Prostate gland (tissue), 2 donors: ENCODE data around the gene EPSTI1. TPM values are rescaled to one million over a fixed set of nuclear protein-coding genes. Genes with fewer than 3 reads are reported as not detected.
A peak's percentile ranks its signal among the peaks of the same experiment; 100 is the strongest.

Source experiments
- DNase-seq: peaks from one replicate; pipeline ENCODE4 v3.0.0-alpha.2; 2019; ENCODE audit warnings: low spot score
- H3K27ac ChIP-seq, 2 donors: fragments of 200-600 bp; sonication (generic); 2 replicates each; pipeline ENCODE4 v1.5.1; 2017 to 2019
- H3K27me3 ChIP-seq: fragments of 200-600 bp; sonication (generic); replicated peaks from 2 replicates; pipeline ENCODE4 v1.5.1; 2019; ENCODE audit not compliant: insufficient read depth
- H3K36me3 ChIP-seq, 2 donors: fragments of 200-600 bp; sonication (generic); 1 replicate in 1 of 2; 2 replicates in 1 of 2; pipeline versions ENCODE4 v1.5.1 to v1.8.1; 2017 to 2019
- H3K4me1 ChIP-seq: fragments of 200-600 bp; sonication (generic); replicated peaks from 2 replicates; pipeline ENCODE4 v1.5.1; 2019
- H3K4me3 ChIP-seq, 2 donors: fragments of 200-600 bp; sonication (generic); 2 replicates each; pipeline ENCODE4 v1.5.1; 2017 to 2019
- H3K9me3 ChIP-seq: fragments of 200-600 bp; sonication (generic); 2 replicates; pipeline ENCODE4 v1.5.1; 2017
- CTCF ChIP-seq, 4 experiments: fragments of 200-600 bp in 2 of 4; fragments of 450-650 bp in 2 of 4; sonication (generic) in 2 of 4; IDR thresholded peaks; 1 replicate in 3 of 4; 2 replicates in 1 of 4; pipeline ENCODE4 v1.5.1; 2016 to 2019; ENCODE audit warnings: antibody characterized with exemption in 4 of 4, mild to moderate bottlenecking in 2 of 4, moderate library complexity in 2 of 4
- POLR2A ChIP-seq: fragments of 450-650 bp; IDR thresholded peaks from one replicate; pipeline ENCODE4 v1.6.1; 2016; ENCODE audit warnings: antibody characterized with exemption, mild to moderate bottlenecking
- POLR2AphosphoS5 ChIP-seq: sonication (generic); formaldehyde crosslinking; IDR thresholded peaks from one replicate; pipeline ENCODE4 v1.6.1; 2017; ENCODE audit warnings: antibody characterized with exemption
- WGBS: methylation state at CpG from one replicate; pipeline ENCODE4 v1.1.5; 2018; 5-methylcytosine and 5-hydroxymethylcytosine counted together
- intact Hi-C: fragments of 100-400 bp; cut with DNase I; formaldehyde crosslinking; loops from one replicate; pipeline ENCODE4 v1.14.2; 2022
- total RNA-seq, 2 donors: library from RNA; depleted of rRNA; stranded (reverse); fragments of >200 nt; gene quantifications; one replicate each; pipeline ENCODE4 v1.1.0, GENCODE V29; 2016

Gene EPSTI1
- total RNA-seq, 2 donors from 2014 or later, result 1.7 to 8.0 TPM

GRCh38 chr13:42905579-42905978 lies 86.5 kb downstream of the EPSTI1 start:
- WGBS, result 79% methylated on average over 2 of the region's 2 CpGs

GRCh38 chr13:42899266-42899665 lies 92.8 kb downstream of the EPSTI1 start:
- intact Hi-C loops, result no loop called here
- Histone ChIP-seq H3K9me3 (no peaks in the 10 kb centered on the region), H3K4me1 (no peaks in the 10 kb centered on the region), H3K36me3 (no peaks in the 10 kb centered on the region), H3K4me3 (no peak overlapping the region), H3K27ac (no peak overlapping the region), H3K27me3 (no peaks in the 10 kb centered on the region)
- TF ChIP-seq POLR2A (no peak), POLR2AphosphoS5 (no peak), CTCF (IDR thresholded peaks at IDR 0.05) (no peak)
- WGBS, result 81% methylated on average over 3 of the region's 3 CpGs
- no peak for DNase-seq

More at GRCh38 chr13:42905579-42905978, 86.5 kb downstream of the EPSTI1 start:
- Histone ChIP-seq H3K9me3 (no peaks in the 10 kb centered on the region), H3K4me3 (no peak overlapping the region), H3K27me3 (no peaks in the 10 kb centered on the region), H3K27ac (peak overlapping the region in 1 of 2 donors; percentile 47), H3K36me3 (no peaks in the 10 kb centered on the region), H3K4me1 (peaks cover 4% of the 10 kb centered on the region)
- no peak for TF ChIP-seq POLR2A
- no peak for TF ChIP-seq POLR2AphosphoS5
- no peak for TF ChIP-seq CTCF (IDR thresholded peaks at IDR 0.05)
- intact Hi-C loops, result no loop called here
- DNase-seq, result no peak

- Histone ChIP-seq H3K27me3 (no peaks in the 10 kb centered on the region), H3K9me3 (no peaks in the 10 kb centered on the region), H3K27ac (no peak overlapping the region), H3K4me3 (no peak overlapping the region), H3K36me3 (no peaks in the 10 kb centered on the region), H3K4me1 (no peaks in the 10 kb centered on the region)
- no peak for DNase-seq
- intact Hi-C loops, result no loop called here
- TF ChIP-seq POLR2A, result no peak
- TF ChIP-seq CTCF (IDR thresholded peaks at IDR 0.05), result no peak
- TF ChIP-seq POLR2AphosphoS5, result no peak
- 96% methylated on average over 3 of the region's 3 CpGs for WGBS
Measured at GRCh38 chr13:42895776-42896175, 96.3 kb downstream of the EPSTI1 start.

GRCh38 chr13:42894765-42895243 lies 97.2 kb downstream of the EPSTI1 start:
- DNase-seq, result no peak
- Histone ChIP-seq H3K27me3 (no peaks in the 10 kb centered on the region), H3K4me3 (no peak overlapping the region), H3K4me1 (no peaks in the 10 kb centered on the region), H3K9me3 (no peaks in the 10 kb centered on the region), H3K36me3 (no peaks in the 10 kb centered on the region), H3K27ac (no peak overlapping the region)
- intact Hi-C loops, result no loop called here
- WGBS, result 9% methylated on average over 4 of the region's 4 CpGs
- TF ChIP-seq POLR2AphosphoS5 (peak; percentile 17), CTCF (IDR thresholded peaks at IDR 0.05) (no peak), POLR2A (no peak)

- TF ChIP-seq POLR2A, result no peak
- no peak for TF ChIP-seq POLR2AphosphoS5
- TF ChIP-seq CTCF (IDR thresholded peaks at IDR 0.05), result no peak
- H3K27me3 ChIP-seq, result no peaks in the 10 kb centered on the region
- no peak overlapping the region for H3K4me3 ChIP-seq
- H3K9me3 ChIP-seq, result no peaks in the 10 kb centered on the region
- DNase-seq, result no peak
- H3K27ac ChIP-seq, result no peak overlapping the region
- H3K4me1 ChIP-seq, result no peaks in the 10 kb centered on the region
- 9% methylated on average over 1 of the region's 1 CpG for WGBS
- intact Hi-C loops, result no loop called here
- no peaks in the 10 kb centered on the region for H3K36me3 ChIP-seq
Measured at GRCh38 chr13:42893214-42893671, 98.8 kb downstream of the EPSTI1 start.
